DOHH2 (cell line): ENCODE measurements around the gene RPS6KA2.

Experiments used
- H3F3A ChIP-seq: fragments of 200-600 bp; sonication (generic), shearing (Covaris generic); 2 replicates; pipeline ENCODE4 v1.6.0; 2016; ENCODE audit warnings: antibody characterized with exemption, mild to moderate bottlenecking; ENCODE audit not compliant: control insufficient read depth, insufficient read depth
- H3K27ac ChIP-seq: fragments of 200-600 bp; sonication (generic); 2 replicates; pipeline ENCODE4 v1.5.1; 2014; ENCODE audit warnings: low read depth, mild to moderate bottlenecking, low read length, moderate library complexity
- H3K27me3 ChIP-seq: fragments of 200-600 bp; sonication (generic); 2 replicates; pipeline ENCODE4 v1.6.1; 2014; ENCODE audit warnings: mild to moderate bottlenecking, low read length, mixed read lengths; ENCODE audit not compliant: control insufficient read depth
- H3K36me3 ChIP-seq: fragments of 200-600 bp; sonication (generic); 2 replicates; pipeline ENCODE4 v1.6.1; 2014; ENCODE audit warnings: mild to moderate bottlenecking, low read length, moderate library complexity, mixed read lengths; ENCODE audit not compliant: control insufficient read depth
- H3K4me1 ChIP-seq: fragments of 200-600 bp; sonication (generic); 2 replicates; pipeline ENCODE4 v1.6.1; 2014; ENCODE audit warnings: mild to moderate bottlenecking, low read length, mixed read lengths; ENCODE audit not compliant: control insufficient read depth
- H3K4me2 ChIP-seq: fragments of 200-600 bp; sonication (generic); 2 replicates; pipeline ENCODE4 v1.6.0; 2014; ENCODE audit warnings: mild to moderate bottlenecking, low read length, moderate library complexity
- H3K4me3 ChIP-seq: fragments of 200-600 bp; sonication (generic); 2 replicates; pipeline ENCODE4 v1.5.1; 2014; ENCODE audit warnings: mild to moderate bottlenecking, low read length, mixed read lengths
- H3K79me2 ChIP-seq: fragments of 200-600 bp; sonication (generic); 2 replicates; pipeline ENCODE4 v1.6.1; 2014; ENCODE audit warnings: mild to moderate bottlenecking, low read length, mixed read lengths; ENCODE audit not compliant: control insufficient read depth
- H3K9me2 ChIP-seq: fragments of 200-600 bp; sonication (generic); replicated peaks from 2 replicates; pipeline ENCODE4 v1.6.1; 2014; ENCODE audit warnings: mild to moderate bottlenecking, low read length, mixed read lengths; ENCODE audit not compliant: control insufficient read depth
- H3K9me3 ChIP-seq: fragments of 200-600 bp; sonication (generic); 2 replicates; pipeline ENCODE4 v1.6.1; 2014; ENCODE audit warnings: antibody characterized with exemption, low read length, mixed read lengths; ENCODE audit not compliant: control insufficient read depth, insufficient read depth
- H4K20me1 ChIP-seq: fragments of 200-600 bp; sonication (generic); 2 replicates; pipeline ENCODE4 v1.6.0; 2014; ENCODE audit warnings: low read depth, mild to moderate bottlenecking, antibody characterized with exemption, low read length, moderate library complexity; ENCODE audit not compliant: control insufficient read depth, insufficient read depth
- EZH2phosphoT487 ChIP-seq: fragments of 200-600 bp; sonication (generic); IDR thresholded peaks from 2 replicates; pipeline ENCODE4 v1.6.1; 2017; ENCODE audit warnings: borderline replicate concordance, mild to moderate bottlenecking, antibody characterized with exemption, low read length, moderate library complexity, mixed read lengths
- TF ChIP-seq, protein P1 (sequence below): fragments of 200-600 bp; sonication (generic); IDR thresholded peaks from one replicate; pipeline ENCODE4 v1.5.1; 2014; ENCODE audit warnings: antibody characterized with exemption, mild to moderate bottlenecking, low read depth, low read length; ENCODE audit not compliant: poor library complexity, severe bottlenecking

The RPS6KA2 gene

DNA sequence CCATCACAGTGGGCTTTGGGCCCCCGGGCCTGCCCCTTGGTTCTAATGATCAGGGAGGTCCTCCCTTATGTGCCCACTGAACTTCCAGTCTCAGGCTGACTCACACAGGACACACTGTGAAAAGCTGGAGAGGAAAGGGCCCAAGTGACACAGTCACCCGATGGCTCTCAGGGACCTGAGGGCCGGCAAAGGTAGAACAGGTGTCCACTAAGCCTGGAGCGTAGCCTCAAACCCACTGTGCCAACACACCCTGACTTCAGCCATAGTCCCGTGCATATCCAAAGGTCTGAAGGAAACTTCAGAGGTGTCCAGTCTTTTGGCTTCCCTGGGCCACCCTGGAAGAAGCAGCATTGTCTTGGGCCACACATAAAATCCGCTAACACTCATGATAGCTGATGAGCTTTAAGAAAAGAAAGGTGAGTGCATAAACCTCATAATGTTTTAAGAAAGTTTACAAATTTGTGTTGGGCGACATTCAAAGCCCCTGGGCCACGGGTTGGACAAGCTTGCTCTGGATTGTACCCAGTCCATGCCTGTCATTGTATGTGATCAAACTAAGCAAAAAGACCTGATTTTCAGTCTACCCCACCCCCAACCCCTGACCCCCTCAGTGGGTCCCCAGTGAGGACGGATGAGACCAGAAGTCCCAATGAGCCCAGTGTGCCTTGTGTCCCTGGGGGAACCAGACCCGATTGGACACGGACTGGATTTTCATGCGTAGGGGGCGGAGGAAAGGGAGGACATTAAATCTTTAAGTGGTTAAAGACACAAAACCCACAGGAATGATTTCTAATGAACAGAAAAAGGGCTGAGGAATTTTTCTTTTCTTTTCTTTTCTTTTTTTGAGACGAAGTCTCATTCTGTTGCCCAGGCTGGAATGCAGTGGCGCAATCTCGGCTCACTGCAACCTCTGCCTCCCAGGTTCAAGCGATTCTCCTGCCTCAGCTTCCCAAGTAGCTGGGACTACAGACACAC lies 46.7 kb downstream of the RPS6KA2 start:
- H3K9me3 ChIP-seq = no peaks in the 10 kb centered on the region
- H4K20me1 ChIP-seq = no peaks in the 10 kb centered on the region
- no peaks in the 10 kb centered on the region for H3K27me3 ChIP-seq
- H3K4me1 ChIP-seq = no peaks in the 10 kb centered on the region
- no peak for TF ChIP-seq EZH2phosphoT487
- TF ChIP-seq, protein P1, sequence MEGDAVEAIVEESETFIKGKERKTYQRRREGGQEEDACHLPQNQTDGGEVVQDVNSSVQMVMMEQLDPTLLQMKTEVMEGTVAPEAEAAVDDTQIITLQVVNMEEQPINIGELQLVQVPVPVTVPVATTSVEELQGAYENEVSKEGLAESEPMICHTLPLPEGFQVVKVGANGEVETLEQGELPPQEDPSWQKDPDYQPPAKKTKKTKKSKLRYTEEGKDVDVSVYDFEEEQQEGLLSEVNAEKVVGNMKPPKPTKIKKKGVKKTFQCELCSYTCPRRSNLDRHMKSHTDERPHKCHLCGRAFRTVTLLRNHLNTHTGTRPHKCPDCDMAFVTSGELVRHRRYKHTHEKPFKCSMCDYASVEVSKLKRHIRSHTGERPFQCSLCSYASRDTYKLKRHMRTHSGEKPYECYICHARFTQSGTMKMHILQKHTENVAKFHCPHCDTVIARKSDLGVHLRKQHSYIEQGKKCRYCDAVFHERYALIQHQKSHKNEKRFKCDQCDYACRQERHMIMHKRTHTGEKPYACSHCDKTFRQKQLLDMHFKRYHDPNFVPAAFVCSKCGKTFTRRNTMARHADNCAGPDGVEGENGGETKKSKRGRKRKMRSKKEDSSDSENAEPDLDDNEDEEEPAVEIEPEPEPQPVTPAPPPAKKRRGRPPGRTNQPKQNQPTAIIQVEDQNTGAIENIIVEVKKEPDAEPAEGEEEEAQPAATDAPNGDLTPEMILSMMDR = no peak
- H3F3A ChIP-seq = no peaks in the 10 kb centered on the region
- no peaks in the 10 kb centered on the region for H3K36me3 ChIP-seq
- H3K4me3 ChIP-seq = no peak overlapping the region
- no peaks in the 10 kb centered on the region for H3K79me2 ChIP-seq
- H3K9me2 ChIP-seq = no peaks in the 10 kb centered on the region
- no peak overlapping the region for H3K4me2 ChIP-seq
- no peak overlapping the region for H3K27ac ChIP-seq

DNA sequence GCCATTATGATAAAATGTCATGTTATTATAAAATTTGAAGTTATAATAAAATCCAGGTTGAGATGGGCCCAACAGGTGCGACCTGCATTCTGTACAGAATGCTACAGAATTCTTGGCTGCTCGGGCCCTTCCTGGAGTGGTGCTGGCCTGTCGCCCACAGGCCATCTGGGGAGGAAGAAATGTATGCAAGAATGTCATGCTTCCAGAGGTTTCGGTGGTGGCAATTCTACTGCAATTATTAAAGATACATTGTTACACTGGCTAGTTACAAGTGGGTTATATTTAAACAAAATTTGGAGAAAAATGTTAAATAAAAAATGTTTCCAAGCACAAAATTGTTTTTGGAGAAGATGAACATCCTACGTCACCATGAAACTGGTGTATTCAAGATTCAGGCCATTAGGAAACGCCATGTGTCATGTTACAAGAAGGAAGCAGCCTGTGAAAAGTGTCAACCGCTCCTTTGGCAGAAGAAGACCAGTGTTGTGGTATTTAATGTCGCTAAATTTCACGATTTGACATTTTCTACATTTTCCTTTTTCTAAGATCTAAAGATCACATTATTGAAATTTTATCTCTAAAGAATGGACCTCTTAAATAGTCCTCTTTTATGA lies 47.7 kb downstream of the RPS6KA2 start:
- Histone ChIP-seq H3K4me1 (no peaks in the 10 kb centered on the region), H3K79me2 (no peaks in the 10 kb centered on the region), H3K9me3 (no peaks in the 10 kb centered on the region), H3K27ac (no peak overlapping the region), H3F3A (no peaks in the 10 kb centered on the region), H3K4me3 (no peak overlapping the region), H3K36me3 (no peaks in the 10 kb centered on the region), H3K27me3 (no peaks in the 10 kb centered on the region), H4K20me1 (no peaks in the 10 kb centered on the region), H3K9me2 (no peaks in the 10 kb centered on the region), H3K4me2 (no peak overlapping the region)
- TF ChIP-seq, protein P1 = no peak
- TF ChIP-seq EZH2phosphoT487 = no peak

DNA sequence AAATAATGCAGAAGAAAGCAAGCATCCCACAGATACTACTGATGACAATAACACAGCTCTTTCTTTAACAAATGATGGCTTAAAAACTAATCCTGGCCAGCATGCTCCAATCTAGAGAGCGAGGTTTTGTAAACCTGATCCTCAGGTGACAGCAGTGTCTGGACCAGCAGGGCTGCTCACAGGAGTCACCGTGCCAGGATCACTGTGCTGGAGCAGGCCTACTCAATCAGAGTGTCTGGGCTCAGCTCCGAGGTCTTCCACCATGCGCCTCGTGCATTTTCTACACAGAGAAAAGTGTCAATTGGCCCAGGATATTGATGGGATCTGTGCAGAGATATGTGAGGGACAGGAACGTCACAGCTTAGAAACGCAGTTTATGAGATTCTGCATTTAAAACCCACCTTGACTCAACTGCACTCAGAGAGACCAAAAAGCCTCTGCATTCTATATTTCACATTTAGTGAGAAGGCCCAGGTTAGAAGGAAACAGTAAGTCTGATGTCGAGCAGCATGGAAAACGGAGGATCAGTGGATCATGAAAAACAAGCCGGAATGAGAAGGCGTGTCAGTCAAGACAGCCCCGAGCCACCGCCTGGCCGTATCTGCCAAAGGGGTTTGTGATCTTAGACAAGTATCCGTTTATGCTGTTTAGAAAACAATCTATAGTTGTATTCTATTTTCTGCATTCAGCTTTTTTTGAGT lies 48.4 kb downstream of the RPS6KA2 start:
- Histone ChIP-seq H3F3A (no peaks in the 10 kb centered on the region), H3K36me3 (no peaks in the 10 kb centered on the region), H3K9me2 (no peaks in the 10 kb centered on the region), H3K4me2 (no peak overlapping the region), H3K79me2 (no peaks in the 10 kb centered on the region), H3K4me3 (no peak overlapping the region), H3K27me3 (no peaks in the 10 kb centered on the region), H3K27ac (no peak overlapping the region), H3K9me3 (no peaks in the 10 kb centered on the region), H3K4me1 (no peaks in the 10 kb centered on the region), H4K20me1 (no peaks in the 10 kb centered on the region)
- TF ChIP-seq, protein P1 = no peak
- TF ChIP-seq EZH2phosphoT487 = no peak
